Parathyroid adenoma (tissue), 2 donors: ENCODE results near the gene DHRS1.
A peak's percentile ranks its signal among the peaks of the same experiment; 100 is the strongest.

Experiments used
- H2AFZ ChIP-seq: fragments of 300-600 bp; sonication (generic); one replicate; pipeline ENCODE4 v1.7.0; 2017; ENCODE audit warnings: antibody characterized with exemption, mild to moderate bottlenecking
- H3K27ac ChIP-seq: fragments of 300-600 bp; sonication (generic); one replicate; pipeline ENCODE4 v1.7.0; 2017
- H3K27me3 ChIP-seq: fragments of 300-600 bp; sonication (generic); one replicate; pipeline ENCODE4 v1.7.0; 2017; ENCODE audit warnings: low read length; ENCODE audit not compliant: control insufficient read depth, insufficient read depth
- H3K36me3 ChIP-seq: fragments of 300-600 bp; sonication (generic); one replicate; pipeline ENCODE4 v1.7.0; 2017; ENCODE audit warnings: low read length; ENCODE audit not compliant: control insufficient read depth, insufficient read depth
- H3K4me1 ChIP-seq: fragments of 300-600 bp; sonication (generic); one replicate; pipeline ENCODE4 v1.7.0; 2017; ENCODE audit warnings: control low read depth
- H3K4me2 ChIP-seq: fragments of 300-600 bp; sonication (generic); one replicate; pipeline ENCODE4 v1.7.0; 2017; ENCODE audit warnings: low read length
- H3K4me3 ChIP-seq: fragments of 300-600 bp; sonication (generic); one replicate; pipeline ENCODE4 v1.7.0; 2017; ENCODE audit warnings: low read depth, low read length
- H3K79me2 ChIP-seq: fragments of 300-600 bp; sonication (generic); one replicate; pipeline ENCODE4 v1.7.0; 2017; ENCODE audit warnings: control low read depth
- H3K9ac ChIP-seq: fragments of 300-600 bp; sonication (generic); one replicate; pipeline ENCODE4 v1.7.0; 2017; ENCODE audit warnings: mild to moderate bottlenecking
- H3K9me3 ChIP-seq: fragments of 300-600 bp; sonication (generic); one replicate; pipeline ENCODE4 v1.7.0; 2017; ENCODE audit warnings: low read length; ENCODE audit not compliant: control insufficient read depth
- TF ChIP-seq, protein P1 (sequence below): fragments of 300-600 bp; sonication (generic); IDR thresholded peaks from one replicate; pipeline ENCODE4 v1.7.0; 2017; ENCODE audit warnings: antibody characterized with exemption, mild to moderate bottlenecking
- donor health status: primary hyperparathyroidism.

DHRS1 gene

DNA sequence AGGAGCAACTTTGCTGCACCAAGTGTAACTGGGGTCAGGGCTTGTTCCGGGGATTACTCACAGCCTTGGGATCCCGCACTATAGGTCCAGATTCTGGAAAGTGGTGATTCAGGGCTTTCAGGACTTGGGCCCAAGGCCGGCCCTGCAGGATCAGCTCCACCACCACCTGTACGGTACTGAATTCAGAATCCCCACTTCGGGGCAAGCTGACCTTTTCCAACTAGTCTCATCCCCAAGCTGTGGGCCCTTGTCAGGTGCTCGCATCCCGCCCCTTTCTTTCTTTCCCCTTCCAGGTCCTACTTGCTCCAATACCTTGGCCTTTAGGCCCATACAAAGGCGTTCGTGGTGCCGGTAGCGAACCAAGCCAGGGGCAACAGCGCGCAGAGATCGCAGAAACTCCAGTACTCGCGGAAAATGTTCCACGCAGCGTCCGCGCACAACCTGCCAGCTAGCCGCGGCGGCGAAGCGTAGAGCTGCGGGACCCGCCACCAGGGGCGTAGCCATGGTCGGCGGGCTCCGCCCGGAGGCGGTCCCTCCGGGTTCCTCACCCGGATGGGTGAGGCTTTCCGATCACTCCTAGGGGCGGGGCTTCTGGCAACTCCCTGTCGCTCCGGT, 57.6 kb downstream of the DHRS1 start:
- Histone ChIP-seq H3K79me2 (peaks cover 28% of the 10 kb centered on the region), H2AFZ (peak overlapping the region; percentile 82), H3K9me3 (no peaks in the 10 kb centered on the region), H3K27me3 (no peaks in the 10 kb centered on the region), H3K9ac (peak overlapping the region; percentile 73), H3K4me1 (peaks cover 22% of the 10 kb centered on the region), H3K4me2 (peak overlapping the region; percentile 98), H3K27ac (peak overlapping the region; percentile 98), H3K36me3 (peaks cover 24% of the 10 kb centered on the region), H3K4me3 (peak overlapping the region; percentile 100)
- TF ChIP-seq, protein P1, sequence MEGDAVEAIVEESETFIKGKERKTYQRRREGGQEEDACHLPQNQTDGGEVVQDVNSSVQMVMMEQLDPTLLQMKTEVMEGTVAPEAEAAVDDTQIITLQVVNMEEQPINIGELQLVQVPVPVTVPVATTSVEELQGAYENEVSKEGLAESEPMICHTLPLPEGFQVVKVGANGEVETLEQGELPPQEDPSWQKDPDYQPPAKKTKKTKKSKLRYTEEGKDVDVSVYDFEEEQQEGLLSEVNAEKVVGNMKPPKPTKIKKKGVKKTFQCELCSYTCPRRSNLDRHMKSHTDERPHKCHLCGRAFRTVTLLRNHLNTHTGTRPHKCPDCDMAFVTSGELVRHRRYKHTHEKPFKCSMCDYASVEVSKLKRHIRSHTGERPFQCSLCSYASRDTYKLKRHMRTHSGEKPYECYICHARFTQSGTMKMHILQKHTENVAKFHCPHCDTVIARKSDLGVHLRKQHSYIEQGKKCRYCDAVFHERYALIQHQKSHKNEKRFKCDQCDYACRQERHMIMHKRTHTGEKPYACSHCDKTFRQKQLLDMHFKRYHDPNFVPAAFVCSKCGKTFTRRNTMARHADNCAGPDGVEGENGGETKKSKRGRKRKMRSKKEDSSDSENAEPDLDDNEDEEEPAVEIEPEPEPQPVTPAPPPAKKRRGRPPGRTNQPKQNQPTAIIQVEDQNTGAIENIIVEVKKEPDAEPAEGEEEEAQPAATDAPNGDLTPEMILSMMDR, result peak; percentile 73
